ENCODE results near the gene INSL3.
A peak's percentile ranks its signal among the peaks of the same experiment; 100 is the strongest.
"Not testable (repeated sequence)": the region's sequence is repeated elsewhere in the genome, so short reads cannot be mapped to it uniquely, and the experiment has no call there.

Gene INSL3

DNA sequence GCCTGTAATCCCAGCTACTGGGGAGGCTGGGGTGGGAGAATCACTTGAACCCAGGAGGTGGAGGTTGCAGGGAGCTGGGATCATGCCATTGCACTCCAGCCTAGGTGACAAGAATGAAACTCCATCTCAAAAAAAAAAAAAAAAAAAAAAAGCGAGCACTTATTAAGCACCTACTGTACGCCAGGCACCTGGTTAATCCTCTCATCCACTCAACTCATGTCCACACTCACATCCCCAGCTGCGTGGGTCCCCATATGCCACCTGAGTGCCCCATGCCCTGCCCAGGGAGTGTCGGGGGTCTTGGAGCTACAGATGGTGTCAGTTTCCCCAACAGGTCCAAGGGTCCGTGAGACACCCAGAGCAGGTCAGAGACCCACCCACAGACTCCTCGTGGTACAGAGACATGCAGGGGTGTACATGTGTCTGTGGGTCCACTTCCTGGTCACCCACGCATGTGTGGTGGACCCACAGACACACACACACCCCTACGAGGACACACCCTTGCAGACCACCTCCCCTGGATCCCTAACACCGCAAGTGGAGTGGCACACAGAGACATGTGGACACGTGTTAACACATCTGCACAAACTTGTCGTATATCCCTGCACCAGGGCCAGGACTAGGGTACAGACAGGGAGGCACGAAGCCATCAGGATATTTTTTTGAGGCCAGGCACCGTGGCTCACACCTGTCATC lies 3.5 kb downstream of the INSL3 start:
- DNase-seq (ENCODE audit: low spot score), result no peak

DNA sequence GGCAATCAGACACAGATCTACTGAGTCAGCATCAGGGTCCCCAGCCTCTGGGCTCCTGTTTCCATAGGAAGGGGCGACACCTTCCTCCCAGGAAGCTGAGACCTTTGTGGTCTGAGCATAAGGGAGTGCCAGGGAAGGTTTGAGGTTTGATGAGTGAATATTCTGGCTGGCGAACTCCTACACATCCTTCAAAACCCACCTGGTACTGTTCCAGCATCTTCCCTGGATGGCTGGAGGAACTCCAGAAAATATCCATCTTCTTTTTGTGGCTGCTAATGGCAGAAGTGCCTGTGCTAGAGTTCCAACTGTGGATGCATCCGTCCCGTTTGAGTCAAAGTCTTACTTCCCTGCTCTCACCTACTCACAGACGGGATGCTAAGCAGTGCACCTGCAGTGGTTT lies 9.2 kb downstream of the INSL3 start:
- no peak for DNase-seq (ENCODE audit: low spot score)

DNA sequence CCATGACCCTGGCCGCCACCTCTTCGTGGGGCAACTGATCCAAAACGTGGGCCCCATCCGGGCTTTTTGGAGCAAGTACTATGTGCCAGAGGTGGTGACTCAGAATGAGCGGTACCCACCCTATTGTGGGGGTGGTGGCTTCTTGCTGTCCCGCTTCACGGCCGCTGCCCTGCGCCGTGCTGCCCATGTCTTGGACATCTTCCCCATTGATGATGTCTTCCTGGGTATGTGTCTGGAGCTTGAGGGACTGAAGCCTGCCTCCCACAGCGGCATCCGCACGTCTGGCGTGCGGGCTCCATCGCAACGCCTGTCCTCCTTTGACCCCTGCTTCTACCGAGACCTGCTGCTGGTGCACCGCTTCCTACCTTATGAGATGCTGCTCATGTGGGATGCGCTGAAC lies 9.6 kb downstream of the INSL3 start:
- no peak for DNase-seq (ENCODE audit: low spot score)

DNA sequence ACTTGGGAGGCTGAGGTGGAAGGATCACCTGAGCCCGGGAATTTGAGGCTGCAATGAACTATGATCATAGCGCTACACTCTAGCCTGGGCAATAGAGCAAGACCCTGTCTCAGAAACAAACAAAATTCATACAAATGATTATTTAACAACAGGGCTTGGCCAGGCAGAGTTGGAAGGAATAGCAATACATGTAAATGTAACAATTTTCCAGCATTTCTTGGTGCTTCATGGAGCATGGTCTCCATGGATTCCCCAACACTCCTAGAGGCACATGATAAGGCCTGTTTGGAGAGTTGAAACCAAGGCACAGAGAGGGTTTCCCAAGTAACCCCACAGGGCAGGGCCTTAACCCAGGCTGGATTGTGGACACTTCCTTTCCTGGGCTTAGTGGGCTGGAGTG lies 10.2 kb downstream of the INSL3 start:
- no peak for DNase-seq (ENCODE audit: low spot score)

DNA sequence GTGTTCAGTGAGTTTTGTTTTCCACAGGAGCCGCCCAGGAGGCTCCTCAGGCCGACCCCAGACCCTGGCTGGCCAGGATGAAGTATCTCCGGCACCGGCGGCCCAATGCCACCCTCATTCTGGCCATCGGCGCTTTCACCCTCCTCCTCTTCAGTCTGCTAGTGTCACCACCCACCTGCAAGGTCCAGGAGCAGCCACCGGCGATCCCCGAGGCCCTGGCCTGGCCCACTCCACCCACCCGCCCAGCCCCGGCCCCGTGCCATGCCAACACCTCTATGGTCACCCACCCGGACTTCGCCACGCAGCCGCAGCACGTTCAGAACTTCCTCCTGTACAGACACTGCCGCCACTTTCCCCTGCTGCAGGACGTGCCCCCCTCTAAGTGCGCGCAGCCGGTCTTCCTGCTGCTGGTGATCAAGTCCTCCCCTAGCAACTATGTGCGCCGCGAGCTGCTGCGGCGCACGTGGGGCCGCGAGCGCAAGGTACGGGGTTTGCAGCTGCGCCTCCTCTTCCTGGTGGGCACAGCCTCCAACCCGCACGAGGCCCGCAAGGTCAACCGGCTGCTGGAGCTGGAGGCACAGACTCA lies 13.5 kb downstream of the INSL3 start:
- DNase-seq (ENCODE audit: low spot score), result no peak

DNA sequence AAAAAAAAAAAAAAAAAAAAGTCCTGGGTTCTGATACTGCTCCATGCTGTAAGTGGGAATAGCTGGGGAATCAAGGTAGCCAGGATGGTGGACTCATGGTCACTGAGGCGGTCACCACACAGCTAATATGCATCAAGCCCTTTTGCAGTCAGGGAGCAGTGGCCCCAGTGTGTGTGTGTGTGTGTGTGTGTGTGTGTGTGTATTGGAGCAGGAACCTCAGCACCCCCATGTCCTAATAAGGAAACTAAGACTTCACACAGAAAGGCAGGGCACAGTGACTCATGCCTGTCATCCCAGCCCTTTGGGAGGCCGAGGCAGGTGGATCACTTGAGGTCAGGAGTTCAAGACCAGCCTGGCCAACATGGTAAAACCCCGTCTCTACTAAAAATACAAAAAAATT lies 14.4 kb downstream of the INSL3 start:
- peak; percentile 41 for DNase-seq (ENCODE audit: low spot score)

DNA sequence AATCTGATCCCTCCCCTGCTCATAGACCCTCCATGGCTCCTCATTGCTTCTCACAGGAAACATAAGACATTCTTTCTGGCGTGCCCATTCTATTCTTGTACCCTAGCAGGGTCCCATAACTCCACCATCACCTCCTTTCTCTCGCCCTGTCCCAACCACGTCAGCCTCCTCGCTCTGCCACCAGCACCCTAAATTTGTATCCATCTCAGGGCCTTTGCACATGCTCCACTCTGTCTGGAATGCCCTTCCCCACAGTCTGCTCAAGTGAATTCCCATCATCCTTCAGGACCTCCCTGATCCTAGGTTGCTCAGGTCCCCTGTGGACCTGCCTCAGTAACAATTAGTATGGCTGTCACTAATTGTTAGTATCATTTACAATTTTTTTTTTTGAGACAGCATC lies 15.9 kb downstream of the INSL3 start:
- DNase-seq (ENCODE audit: low spot score), result no peak

DNA sequence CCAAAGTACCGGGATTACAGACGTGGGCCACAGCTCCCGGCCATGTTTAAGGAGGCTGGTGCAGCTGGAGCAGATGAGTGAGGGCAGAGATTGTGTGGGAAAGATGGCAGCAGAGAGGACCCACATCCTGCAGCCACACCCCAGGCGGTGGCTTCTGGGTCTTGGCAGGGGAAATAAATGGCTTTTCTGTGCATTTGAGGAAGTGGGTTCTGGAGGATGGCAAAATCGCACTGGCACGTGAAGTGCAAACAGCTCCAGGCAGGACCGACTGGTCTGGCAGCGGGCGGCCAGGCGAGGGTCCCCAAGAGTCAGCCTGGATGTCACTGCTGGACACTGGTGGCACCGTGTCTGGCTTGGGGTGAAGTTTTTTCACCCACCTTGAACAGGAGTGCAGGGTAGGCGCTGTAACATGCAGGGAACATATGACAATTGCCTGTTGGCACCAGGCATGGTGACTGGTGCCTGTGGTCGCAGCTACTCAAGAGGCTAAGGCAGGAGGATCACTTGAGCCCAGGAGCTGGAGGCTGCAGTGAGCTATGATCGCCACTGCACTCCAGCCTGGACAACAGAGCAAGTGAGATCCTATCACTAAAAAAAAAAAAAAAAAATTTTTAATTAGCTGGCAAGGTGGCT lies 17.9 kb downstream of the INSL3 start:
- no peak for DNase-seq (ENCODE audit: low spot score)

DNA sequence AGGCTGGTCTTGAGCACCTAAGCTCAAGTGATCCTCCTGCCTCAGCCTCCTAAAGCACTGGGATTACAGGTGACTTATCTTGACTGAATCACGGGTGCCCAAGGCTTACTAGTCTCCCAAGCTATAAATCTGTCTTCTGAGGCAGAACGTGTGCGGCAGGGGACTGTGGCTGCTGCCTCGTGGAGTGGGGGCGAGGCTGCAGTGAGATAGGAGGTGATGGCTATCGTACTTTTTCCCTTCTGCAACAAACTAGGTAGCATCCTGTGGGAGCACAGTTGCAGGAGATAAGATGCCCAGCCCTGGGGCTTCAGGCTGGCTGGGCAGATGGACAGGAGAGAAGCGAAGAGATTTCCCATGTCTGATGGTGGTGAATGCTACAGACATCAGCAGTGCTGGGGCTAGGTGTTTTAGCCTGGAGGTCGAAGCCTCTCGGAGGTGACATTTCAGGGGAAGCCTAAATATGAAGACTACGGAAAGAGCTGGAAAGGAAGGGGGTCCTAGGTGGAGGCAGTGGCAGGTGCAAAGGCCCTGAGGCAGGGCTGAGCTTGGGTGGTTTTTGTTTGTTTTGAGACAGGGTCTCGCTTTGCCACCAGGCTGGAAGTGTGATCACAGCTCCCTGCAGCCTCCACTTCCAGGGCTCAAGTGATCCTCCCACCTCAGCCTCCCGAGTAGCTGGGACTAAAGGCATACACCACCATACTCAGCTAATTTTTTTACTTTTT lies 19.0 kb downstream of the INSL3 start:
- DNase-seq (ENCODE audit: low spot score), result no peak

DNA sequence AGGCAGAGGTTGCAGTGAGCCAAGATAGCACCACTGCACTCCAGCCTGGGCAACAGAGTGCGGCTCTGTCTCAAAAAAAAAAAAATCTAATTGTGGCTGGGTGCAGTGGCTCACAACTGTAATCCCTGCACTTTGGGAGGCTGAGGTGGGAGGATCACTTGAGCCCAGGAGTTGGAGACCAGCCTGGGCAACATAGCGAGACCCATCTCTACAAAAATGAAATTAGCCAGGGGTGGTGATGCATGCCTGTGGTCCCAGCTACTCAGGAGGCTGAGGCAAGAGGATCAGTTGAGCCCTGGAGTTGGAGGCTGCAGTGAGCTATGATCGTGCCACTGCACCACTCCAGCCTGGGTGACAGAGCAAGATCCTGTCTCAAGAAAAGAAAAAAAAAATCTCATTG lies 22.7 kb downstream of the INSL3 start:
- not testable (repeated sequence) for DNase-seq (ENCODE audit: low spot score)

DNA sequence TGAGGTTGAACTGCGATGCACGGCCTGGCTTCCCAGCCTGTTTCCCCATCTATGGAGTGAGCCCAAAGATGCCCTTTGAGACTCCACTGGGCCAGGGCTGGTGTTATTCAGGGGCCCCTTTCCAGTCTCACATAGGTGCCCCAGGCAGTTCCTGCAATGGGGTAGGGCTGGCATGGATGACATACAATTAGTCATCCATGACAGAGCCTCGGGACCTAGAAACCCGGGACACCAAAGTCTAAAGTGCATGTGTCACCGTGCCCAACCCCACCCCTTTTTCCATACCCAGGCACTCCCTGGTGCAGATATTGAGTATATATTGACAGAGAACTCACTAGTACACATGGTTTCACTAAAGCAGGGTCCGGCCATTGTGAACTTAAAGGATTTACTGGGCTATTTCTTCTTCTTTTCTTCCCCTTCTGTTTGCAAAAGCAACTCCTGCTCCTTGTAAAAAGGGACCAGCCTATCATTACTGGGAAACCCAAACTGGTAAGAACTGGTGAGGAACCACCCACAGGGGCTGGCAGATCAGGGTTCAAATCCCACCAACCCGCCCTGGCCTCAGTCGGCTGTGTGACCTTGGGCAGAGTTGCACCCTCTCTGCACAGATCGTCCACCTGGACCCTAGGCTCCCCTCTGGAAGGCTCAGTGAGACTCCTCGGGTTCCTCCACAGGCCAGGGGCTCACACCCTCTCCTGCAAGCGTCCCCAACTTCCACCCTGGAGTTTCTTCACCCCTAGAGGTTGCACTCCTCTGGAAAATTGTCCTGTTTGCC lies 23.7 kb downstream of the INSL3 start:
- DNase-seq (ENCODE audit: low spot score), result peak; percentile 92

DNA sequence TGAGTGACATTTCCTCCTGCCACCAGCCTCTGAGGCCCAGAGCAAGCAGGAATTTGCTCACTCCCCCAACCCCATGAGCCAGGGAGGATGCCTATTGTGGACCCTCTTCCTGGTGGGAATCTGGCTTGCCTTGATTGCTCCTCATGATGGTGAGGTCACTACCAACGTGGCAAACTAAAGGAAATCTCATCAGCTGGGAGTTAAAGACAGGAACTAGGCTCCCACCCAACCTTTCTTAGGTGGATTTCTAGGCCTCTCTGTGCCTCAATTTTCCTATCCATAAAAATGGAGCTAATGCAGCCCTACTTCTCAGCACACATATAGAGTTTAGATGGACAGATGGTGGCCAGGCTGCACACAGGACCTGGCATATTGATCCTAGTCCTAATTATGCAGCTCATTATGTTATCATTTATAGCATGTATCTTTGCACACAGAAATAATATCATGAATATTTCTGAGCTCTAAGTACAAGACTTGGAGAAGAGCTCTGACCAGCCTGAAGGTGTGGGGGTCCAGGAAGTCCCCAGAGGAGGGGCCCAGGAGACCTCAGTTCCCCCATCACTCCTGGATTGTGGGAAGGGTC lies 24.4 kb downstream of the INSL3 start:
- no peak for DNase-seq (ENCODE audit: low spot score)

DNA sequence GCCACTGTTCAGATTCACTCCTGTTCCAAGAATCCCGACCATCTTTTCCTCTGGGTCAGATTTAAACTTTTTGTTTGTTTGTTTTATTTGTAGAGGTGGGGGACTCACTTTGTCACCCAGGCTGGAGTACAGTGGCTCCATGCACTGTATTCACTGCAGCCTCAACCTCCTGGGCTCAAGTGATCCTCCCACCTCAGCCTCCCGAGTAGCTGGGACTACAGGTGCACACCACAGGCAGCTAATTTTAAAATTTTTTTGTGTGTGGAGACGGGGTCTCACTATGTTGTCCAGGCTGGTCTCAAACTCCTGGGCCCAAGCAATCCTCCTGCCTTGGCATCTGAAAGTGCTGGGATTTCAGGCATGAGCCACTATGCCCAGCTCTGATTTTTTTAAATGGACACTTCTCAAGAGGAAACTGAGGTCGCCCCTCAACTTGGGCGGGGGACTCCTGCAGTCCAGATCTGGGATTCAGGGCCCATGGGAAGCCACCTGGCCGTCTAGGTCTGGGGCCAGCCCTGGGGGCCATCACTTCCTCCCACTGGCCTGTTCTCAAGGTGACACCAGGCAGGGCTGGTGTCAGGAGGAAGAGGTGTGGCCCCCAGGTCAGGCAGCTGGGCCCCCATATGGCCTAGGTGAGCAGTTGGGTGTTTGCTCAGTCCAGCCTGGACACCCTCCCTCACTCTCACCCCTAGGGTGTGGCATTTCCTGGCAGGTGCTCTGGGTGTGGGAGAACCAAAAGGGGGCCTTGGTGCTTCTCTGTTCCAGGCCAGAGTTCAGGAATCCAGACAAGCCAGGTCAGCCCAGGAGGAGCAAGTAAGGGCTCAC lies 25.1 kb downstream of the INSL3 start:
- DNase-seq (ENCODE audit: low spot score), result peak; percentile 66

DNA sequence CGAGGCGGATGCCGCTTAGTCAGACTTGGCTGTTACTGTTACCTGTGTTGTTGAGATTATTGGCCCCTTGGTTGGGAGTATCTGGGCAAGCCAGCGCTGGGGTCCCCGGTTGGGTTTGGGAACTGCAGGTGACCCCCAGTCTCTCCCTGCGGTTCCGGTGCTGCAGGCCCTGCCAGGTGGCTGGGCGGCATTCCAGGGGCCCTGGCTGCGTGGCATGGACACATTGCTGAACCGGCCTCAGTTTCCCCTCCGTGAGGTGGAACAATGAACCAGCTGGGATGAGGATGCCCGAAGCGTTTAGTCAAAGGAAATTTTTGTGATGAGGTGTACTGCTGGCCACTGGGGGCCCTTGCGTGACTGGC lies 25.8 kb downstream of the INSL3 start:
- DNase-seq (ENCODE audit: low spot score), result no peak

DNA sequence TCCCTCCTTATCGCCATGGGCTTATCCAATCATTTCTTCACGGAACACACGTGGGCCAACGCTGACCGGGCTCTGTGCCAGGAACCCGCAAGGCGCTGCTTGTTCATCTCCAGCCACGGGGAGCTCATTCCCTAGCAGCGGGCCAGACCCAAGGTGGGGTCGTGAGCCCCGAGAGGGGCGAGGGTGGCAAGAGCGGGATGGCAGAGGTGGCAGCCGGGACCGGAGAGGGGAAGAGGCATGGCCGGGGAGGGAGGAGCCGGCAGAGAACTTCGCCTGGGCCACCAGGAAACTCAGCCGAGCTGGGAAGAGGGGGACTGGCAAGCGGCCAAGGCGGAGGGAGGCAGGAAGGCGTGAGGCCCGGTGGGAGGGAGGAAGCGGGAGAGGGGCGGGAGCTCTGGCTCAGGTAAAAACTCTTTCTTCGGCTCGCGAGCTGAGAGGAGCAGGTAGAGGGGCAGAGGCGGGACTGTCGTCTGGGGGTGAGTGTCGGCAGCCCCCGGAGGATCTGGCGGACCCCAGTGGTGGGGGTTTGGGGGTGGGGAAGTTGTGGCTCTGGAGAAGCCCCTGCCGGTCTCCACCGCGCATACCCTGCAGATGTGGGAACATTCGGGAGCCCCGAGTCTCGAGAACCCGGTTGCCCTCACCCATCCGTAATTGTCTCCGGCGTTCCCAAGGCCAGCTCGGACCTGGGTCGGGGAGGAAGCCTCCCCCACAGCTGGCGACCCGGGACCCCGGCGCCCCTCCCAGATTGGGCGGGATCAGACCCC lies 26.4 kb downstream of the INSL3 start, which contains the start of gene B3GNT3:
B3GNT3 (plus strand) TSS at position 408 of the 764 bp plus-strand sequence. CDS start 12,670 bp downstream, outside the sequence.
- DNase-seq (ENCODE audit: low spot score), result peak; percentile 90

DNA sequence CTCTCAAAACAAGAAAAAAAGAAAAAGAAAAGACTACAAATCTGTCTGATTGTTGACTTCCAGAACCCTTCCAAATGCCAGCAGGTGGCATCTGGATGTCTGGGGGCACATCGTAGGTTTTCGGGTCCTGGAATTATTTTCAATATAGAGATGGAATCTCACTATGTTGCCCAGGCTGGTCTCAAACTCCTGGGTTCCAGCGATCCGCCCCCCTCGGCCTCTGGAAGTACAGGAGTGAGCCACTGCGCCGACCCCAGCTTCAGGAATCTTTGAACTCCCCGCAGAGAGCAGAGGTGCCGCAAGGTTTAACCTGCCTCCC lies 26.9 kb downstream of the INSL3 start:
- DNase-seq (ENCODE audit: low spot score), result no peak

DNA sequence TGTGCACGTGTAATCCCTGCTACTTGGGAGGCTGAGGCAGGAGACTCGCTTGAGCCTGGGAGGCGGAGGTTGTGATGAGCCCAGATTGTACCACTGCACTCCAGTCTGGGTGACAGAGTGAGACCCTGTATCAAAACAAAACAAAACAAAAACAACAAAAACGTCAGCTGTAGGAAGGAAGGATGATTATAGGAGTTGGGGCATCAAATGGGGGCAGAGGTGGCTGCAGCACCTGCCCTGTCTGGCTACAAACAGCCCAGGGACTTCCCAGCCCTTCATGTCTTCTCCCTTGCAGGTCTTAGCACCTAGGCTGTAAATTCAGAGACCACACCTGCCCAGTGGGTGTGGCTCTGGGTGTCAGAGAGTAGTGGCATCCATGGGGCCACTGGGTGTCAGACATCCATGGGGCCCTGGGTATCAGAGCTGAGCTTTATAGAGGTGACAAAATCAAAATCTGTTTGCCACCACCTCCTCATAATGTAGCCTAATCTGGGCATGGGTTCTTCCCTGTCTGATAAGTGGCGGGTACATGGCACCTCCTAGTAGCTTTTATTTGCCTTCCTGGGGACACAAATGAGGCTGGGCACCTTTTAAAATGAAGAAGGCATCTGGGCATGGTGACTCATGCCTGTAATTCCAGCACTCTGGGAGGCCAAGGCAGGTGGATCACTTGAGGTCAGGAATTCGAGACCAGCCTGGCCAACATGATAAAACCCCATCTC lies 31.1 kb downstream of the INSL3 start:
- peak; percentile 50 for DNase-seq (ENCODE audit: low spot score)

DNA sequence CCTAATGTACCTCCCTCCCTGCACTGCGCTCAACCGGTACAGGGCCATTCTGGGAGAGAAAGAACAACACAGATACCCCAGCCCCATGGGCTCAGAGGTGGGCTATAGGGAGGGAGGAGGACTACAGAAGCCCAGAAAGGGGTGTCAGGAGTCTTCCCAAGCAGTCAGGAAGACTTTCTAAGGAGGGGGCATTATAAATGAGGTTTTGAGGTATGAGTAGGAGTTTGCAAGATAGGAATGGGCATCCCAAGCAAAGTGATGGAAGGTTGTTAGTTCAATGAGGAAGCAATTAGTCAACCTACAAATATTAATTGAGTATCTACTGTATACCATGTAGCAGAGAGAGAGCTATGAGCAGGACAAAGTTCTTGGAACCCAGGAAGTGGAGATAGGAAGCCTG lies 32.7 kb downstream of the INSL3 start:
- DNase-seq (ENCODE audit: low spot score), result no peak

DNA sequence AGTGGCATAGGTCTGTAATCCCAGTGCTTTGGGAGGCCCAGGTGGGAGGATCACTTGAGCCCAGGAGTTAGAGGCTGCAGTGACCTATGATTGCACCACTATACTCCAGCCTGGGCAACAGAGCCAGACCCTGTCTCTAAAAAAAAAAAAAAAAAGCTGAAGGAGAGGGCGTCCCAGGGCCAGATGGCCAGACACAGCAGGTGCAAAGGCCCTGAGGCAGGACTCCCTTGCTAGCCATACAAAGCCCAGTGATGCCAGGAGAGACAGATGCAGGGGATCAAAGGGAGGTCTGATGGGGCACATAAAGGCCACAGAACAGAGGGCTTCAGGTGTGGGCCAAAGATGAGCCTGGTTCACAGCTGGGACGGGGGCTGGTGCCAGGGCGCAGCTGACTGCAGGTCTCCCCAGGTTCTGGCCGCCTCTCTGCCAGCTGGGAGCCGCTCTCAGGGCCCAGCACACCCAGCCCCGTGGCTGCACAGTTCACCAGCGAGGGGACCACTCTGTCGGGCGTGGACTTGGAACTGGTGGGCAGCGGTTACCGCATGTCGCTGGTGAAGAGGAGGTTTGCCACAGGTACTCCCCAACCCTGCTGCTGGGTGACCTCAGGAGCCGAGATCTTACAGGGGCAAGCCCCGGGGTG lies 33.9 kb downstream of the INSL3 start:
- no peak for DNase-seq (ENCODE audit: low spot score)
